GM23248 (cell line): ENCODE results near the gene SLAMF1. TPM values are rescaled to one million over a fixed set of nuclear protein-coding genes. Genes with fewer than 3 reads are reported as not detected.
"Not testable (repeated sequence)": the region's sequence is repeated elsewhere in the genome, so short reads cannot be mapped to it uniquely, and the experiment has no call there.

Experiments
- DNase-seq: peaks from one replicate; pipeline ENCODE4 v3.0.0-alpha.2; 2015
- H2AFZ ChIP-seq: fragments of 200-600 bp; sonication (generic); 2 replicates; pipeline ENCODE4 v1.6.1; 2016; ENCODE audit warnings: antibody characterized with exemption
- H3F3A ChIP-seq: fragments of 200-600 bp; sonication (generic); 2 replicates; pipeline ENCODE4 v1.6.1; 2016; ENCODE audit warnings: mild to moderate bottlenecking, antibody characterized with exemption, mixed run types; ENCODE audit not compliant: insufficient read depth
- H3K27ac ChIP-seq: fragments of 200-600 bp; sonication (generic); 2 replicates; pipeline ENCODE4 v1.5.1; 2016; ENCODE audit warnings: mild to moderate bottlenecking
- H3K27me3 ChIP-seq: fragments of 200-600 bp; sonication (generic); replicated peaks from 2 replicates; pipeline ENCODE4 v1.6.1; 2016; ENCODE audit warnings: mild to moderate bottlenecking; ENCODE audit not compliant: insufficient read depth
- H3K36me3 ChIP-seq: fragments of 200-600 bp; sonication (generic); 2 replicates; pipeline ENCODE4 v1.6.1; 2016; ENCODE audit warnings: low read depth, mild to moderate bottlenecking
- H3K4me1 ChIP-seq: fragments of 200-600 bp; sonication (generic); 2 replicates; pipeline ENCODE4 v1.6.1; 2016; ENCODE audit warnings: mild to moderate bottlenecking; ENCODE audit not compliant: insufficient read depth
- H3K4me2 ChIP-seq: fragments of 200-600 bp; sonication (generic); one replicate; pipeline ENCODE4 v1.6.1; 2016; ENCODE audit warnings: mild to moderate bottlenecking; ENCODE audit not compliant: unreplicated experiment
- H3K4me3 ChIP-seq: fragments of 200-600 bp; sonication (generic); 2 replicates; pipeline ENCODE4 v1.5.1; 2016; ENCODE audit warnings: mild to moderate bottlenecking
- H3K79me2 ChIP-seq: fragments of 200-600 bp; sonication (generic); 2 replicates; pipeline ENCODE4 v1.6.1; 2016; ENCODE audit warnings: mild to moderate bottlenecking; ENCODE audit not compliant: insufficient read depth
- H3K9ac ChIP-seq: fragments of 200-600 bp; sonication (generic); 2 replicates; pipeline ENCODE4 v1.6.1; 2016; ENCODE audit warnings: mild to moderate bottlenecking
- H3K9me2 ChIP-seq: fragments of 200-600 bp; sonication (generic); 2 replicates; pipeline ENCODE4 v1.6.1; 2016; ENCODE audit warnings: mixed run types, mild to moderate bottlenecking, moderate library complexity; ENCODE audit not compliant: insufficient read depth
- H3K9me3 ChIP-seq: fragments of 200-600 bp; sonication (generic); one replicate; pipeline ENCODE4 v1.6.1; 2017; ENCODE audit warnings: low read depth
- H4K20me1 ChIP-seq: fragments of 200-600 bp; sonication (generic); 2 replicates; pipeline ENCODE4 v1.6.0; 2016; ENCODE audit not compliant: insufficient read depth
- EZH2 ChIP-seq: fragments of 200-600 bp; sonication (generic); IDR thresholded peaks from 2 replicates; pipeline ENCODE4 v1.6.1; 2018; ENCODE audit warnings: antibody characterized with exemption, mild to moderate bottlenecking; ENCODE audit not compliant: insufficient read depth, poor library complexity, severe bottlenecking
- EZH2phosphoT487 ChIP-seq: fragments of 200-600 bp; sonication (generic); IDR thresholded peaks from 2 replicates; pipeline ENCODE4 v1.6.1; 2018; ENCODE audit warnings: antibody characterized with exemption, moderate library complexity, mild to moderate bottlenecking, low read depth; ENCODE audit not compliant: insufficient read depth
- WGBS, 2 experiments: methylation state at CpG; one replicate each; pipeline ENCODE4 v1.1.6; 2015 to 2017; ENCODE audit warnings: low lambda C conversion rate in 2 of 2, low coverage in 1 of 2; ENCODE audit errors: missing lambda C conversion rate in 2 of 2; 5-methylcytosine and 5-hydroxymethylcytosine counted together
- in situ Hi-C: fragments of 300-500 bp; cut with MboI; formaldehyde crosslinking; loops from 2 replicates; pipeline ENCODE4 v1.15.0; 2020
- polyA plus RNA-seq: library from polyadenylated mRNA; unstranded; fragments of >200 nt; fragmentation: Nextera tagmentation; extraction: Ambion mirVana; gene quantifications from 2 replicates; pipeline ENCODE4 v1.2.1, GENCODE V29; 2016
- total RNA-seq: library from RNA; depleted of rRNA; stranded (reverse); fragments of >200 nt; shearing (Covaris generic); gene quantifications from 2 replicates; pipeline ENCODE4 v1.2.3, GENCODE V29; 2014

SLAMF1 gene
- total and polyA plus RNA-seq, 2 experiments from 2014 or later, result not detected

GRCh38 chr1:160565564-160565963 lies 81.3 kb downstream of the SLAMF1 start:
- in situ Hi-C loops, result no loop called here
- no peak for DNase-seq
- Histone ChIP-seq H3K79me2 (no peaks in the 10 kb centered on the region), H3K27me3 (no peaks in the 10 kb centered on the region; the same call in 1 of the 2 replicates), H3K9me2 (no peaks in the 10 kb centered on the region), H3K4me3 (no peak overlapping the region), H3K9me3 (no peaks in the 10 kb centered on the region), H3F3A (no peaks in the 10 kb centered on the region), H3K36me3 (no peaks in the 10 kb centered on the region), H2AFZ (no peak overlapping the region), H4K20me1 (no peaks in the 10 kb centered on the region), H3K9ac (no peak overlapping the region), H3K4me1 (no peaks in the 10 kb centered on the region), H3K27ac (no peak overlapping the region), H3K4me2 (no peak overlapping the region)
- no peak for TF ChIP-seq EZH2
- 12 to 19% methylated on average over 4 of the region's 4 CpGs for WGBS, 2 experiments

GRCh38 chr1:160563230-160563629 lies 83.6 kb downstream of the SLAMF1 start:
- in situ Hi-C loops, H3K27me3 ChIP-seq, H4K20me1 ChIP-seq, H3K4me2 ChIP-seq, H3K79me2 ChIP-seq, DNase-seq, H2AFZ ChIP-seq, H3F3A ChIP-seq, H3K27ac ChIP-seq, H3K4me3 ChIP-seq, H3K9me3 ChIP-seq, H3K9me2 ChIP-seq, H3K36me3 ChIP-seq, H3K9ac ChIP-seq, H3K4me1 ChIP-seq: not testable (repeated sequence)
- 0% methylated on average over 1 of the region's 1 CpG for WGBS, 2 experiments

DNA sequence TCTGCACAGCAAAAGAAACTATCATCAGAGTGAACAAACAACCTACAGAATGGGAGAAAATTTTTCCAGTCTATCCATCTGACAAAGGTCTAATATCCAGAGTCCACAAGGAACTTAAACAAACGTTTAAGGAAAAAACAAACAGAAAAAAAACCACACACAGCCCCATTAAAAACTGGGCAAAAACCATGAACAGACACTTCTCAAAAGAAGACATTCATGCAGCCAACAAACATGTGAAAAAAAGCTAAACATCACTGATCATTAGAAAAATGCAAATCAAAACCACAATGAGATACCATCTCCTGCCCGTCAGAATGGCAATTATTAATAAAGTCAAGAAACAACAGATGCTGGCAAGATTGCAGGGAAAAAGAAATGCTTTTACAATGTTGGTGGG lies 84.1 kb downstream of the SLAMF1 start:
- H3K9ac ChIP-seq, H4K20me1 ChIP-seq, H3K36me3 ChIP-seq, H3K9me3 ChIP-seq, H3K27ac ChIP-seq, H2AFZ ChIP-seq, DNase-seq, H3K4me1 ChIP-seq, H3K4me3 ChIP-seq, H3F3A ChIP-seq, in situ Hi-C loops, H3K79me2 ChIP-seq, H3K4me2 ChIP-seq, H3K27me3 ChIP-seq, H3K9me2 ChIP-seq: not testable (repeated sequence)
- 21 to 24% methylated on average over 2 of the region's 2 CpGs for WGBS, 2 experiments

DNA sequence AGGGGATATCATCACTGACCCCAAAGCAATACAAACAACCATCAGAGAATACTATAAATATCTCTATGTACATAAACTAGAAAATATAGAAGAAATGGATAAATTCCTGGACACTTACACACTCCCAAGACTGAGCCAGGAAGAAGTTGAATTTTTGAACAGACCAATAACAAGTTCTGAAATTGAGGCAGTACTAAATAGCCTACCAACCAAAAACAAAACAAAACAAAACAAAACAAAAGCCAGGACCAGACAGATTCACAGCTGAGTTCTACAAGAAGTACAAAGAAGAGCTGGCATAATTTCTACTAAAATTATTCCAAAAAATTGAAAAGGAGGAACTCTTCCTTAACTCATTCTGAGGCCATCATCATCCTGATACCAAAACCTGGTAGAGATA lies 86.0 kb downstream of the SLAMF1 start:
- no peaks in the 10 kb centered on the region for H3K27me3 ChIP-seq
- H3K79me2 ChIP-seq, result no peaks in the 10 kb centered on the region
- H3K4me1 ChIP-seq, result no peaks in the 10 kb centered on the region
- no peaks in the 10 kb centered on the region for H3F3A ChIP-seq
- H3K9me2 ChIP-seq, result no peaks in the 10 kb centered on the region
- no peak overlapping the region for H3K9ac ChIP-seq
- no peak for TF ChIP-seq EZH2phosphoT487
- no peak for TF ChIP-seq EZH2
- no peak overlapping the region for H3K4me3 ChIP-seq
- no peak overlapping the region for H3K27ac ChIP-seq
- DNase-seq, result no peak
- H3K4me2 ChIP-seq, result no peak overlapping the region
- H3K9me3 ChIP-seq, result no peaks in the 10 kb centered on the region
- no peak overlapping the region for H2AFZ ChIP-seq
- H4K20me1 ChIP-seq, result no peaks in the 10 kb centered on the region
- H3K36me3 ChIP-seq, result no peaks in the 10 kb centered on the region
- in situ Hi-C loops, result no loop called here

DNA sequence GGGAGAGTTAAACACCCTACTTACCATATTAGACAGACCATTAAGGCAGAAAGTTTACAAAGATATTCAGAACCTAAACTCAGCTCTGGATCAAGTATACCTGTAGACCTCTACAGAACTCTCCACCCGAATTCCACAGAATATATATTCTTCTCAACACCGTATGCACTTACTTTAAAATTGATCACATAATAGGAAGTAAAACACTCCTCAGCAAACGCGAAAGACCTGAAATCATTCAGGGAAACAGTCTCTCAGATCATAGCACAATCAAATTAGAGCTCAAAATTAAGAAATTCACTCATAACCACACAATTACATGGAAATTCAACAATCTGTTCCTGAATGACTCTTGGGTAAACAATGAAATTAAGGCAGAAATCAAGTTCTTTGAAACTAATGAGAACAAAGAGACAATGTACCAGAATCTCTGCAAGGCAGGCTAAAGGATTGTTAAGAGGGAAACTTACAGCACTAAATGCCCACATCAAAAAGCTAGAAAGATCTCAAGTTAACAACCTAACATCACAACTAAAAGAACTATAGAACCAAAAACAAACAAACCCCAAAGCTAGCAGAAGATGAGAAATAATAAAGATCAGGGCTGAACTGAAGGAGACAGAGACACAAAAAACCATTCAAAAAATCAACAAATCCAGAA lies 86.7 kb downstream of the SLAMF1 start:
- Histone ChIP-seq H3K36me3 (no peaks in the 10 kb centered on the region), H3K79me2 (no peaks in the 10 kb centered on the region), H3K4me1 (no peaks in the 10 kb centered on the region), H2AFZ (no peak overlapping the region), H3F3A (no peaks in the 10 kb centered on the region), H3K9me2 (no peaks in the 10 kb centered on the region), H3K9me3 (no peaks in the 10 kb centered on the region), H3K27me3 (no peaks in the 10 kb centered on the region), H3K4me2 (no peak overlapping the region), H4K20me1 (no peaks in the 10 kb centered on the region), H3K9ac (no peak overlapping the region), H3K27ac (no peak overlapping the region), H3K4me3 (no peak overlapping the region)
- in situ Hi-C loops, result no loop called here
- TF ChIP-seq EZH2, result no peak
- TF ChIP-seq EZH2phosphoT487, result no peak
- WGBS, 2 experiments, result 15 to 18% methylated on average over 4 of the region's 4 CpGs
- no peak for DNase-seq

- H3K9ac ChIP-seq, H3K36me3 ChIP-seq, H3K27me3 ChIP-seq, H2AFZ ChIP-seq, DNase-seq, H3K79me2 ChIP-seq, in situ Hi-C loops, H3K4me3 ChIP-seq, H4K20me1 ChIP-seq, H3K4me2 ChIP-seq, H3K9me3 ChIP-seq, H3F3A ChIP-seq, H3K4me1 ChIP-seq, H3K27ac ChIP-seq, H3K9me2 ChIP-seq: not testable (repeated sequence)
- WGBS, 2 experiments, result 13 to 23% methylated on average over 3 of the region's 3 CpGs
Observed at GRCh38 chr1:160559437-160559836, 87.4 kb downstream of the SLAMF1 start.
